ENCODE results near the gene USP3. TPM values are rescaled to one million over a fixed set of nuclear protein-coding genes. Genes with fewer than 3 reads are reported as not detected.

Gene USP3
- total and polyA plus RNA-seq, 11 donors, result 7.1 to 30.8 (median 18.4) TPM

GRCh38 chr15:63495780-63496488 lies 8.5 kb upstream of the USP3 start:
- 75 to 83% (median 80%) methylated on average over 5 of the region's 5 CpGs for WGBS, 4 donors
- Histone ChIP-seq H3K4me3 (no peak overlapping the region), H3K27ac (peak overlapping the region in 1 of 12 donors; percentile 98), H3K9me3 (no peaks in the 10 kb centered on the region), H3K4me1 (peaks cover 0 to 97% (median 4%) of the 10 kb centered on the region in 12 donors), H3K36me3 (no peaks in the 10 kb centered on the region), H3K27me3 (no peaks in the 10 kb centered on the region)
- no peak for DNase-seq
- ATAC-seq, result no peak
- intact Hi-C loops (cut with DNase I), result no loop called here
- TF ChIP-seq POLR2A (IDR thresholded peaks at IDR 0.05), result no peak
- no peak for TF ChIP-seq CTCF (IDR thresholded peaks at IDR 0.05)

GRCh38 chr15:63497642-63498467 lies 6.5 kb upstream of the USP3 start:
- Histone ChIP-seq H3K27me3 (no peaks in the 10 kb centered on the region), H3K4me1 (peaks cover 0 to 99% (median 22%) of the 10 kb centered on the region in 12 donors), H3K27ac (peak overlapping the region in 2 of 12 donors; percentile 13 to 98), H3K4me3 (peak overlapping the region in 1 of 12 donors; percentile 30), H3K9me3 (no peaks in the 10 kb centered on the region), H3K36me3 (no peaks in the 10 kb centered on the region)
- 70 to 88% (median 81%) methylated on average over 8 of the region's 8 CpGs for WGBS, 4 donors
- TF ChIP-seq POLR2A (IDR thresholded peaks at IDR 0.05) (no peak), CTCF (IDR thresholded peaks at IDR 0.05) (no peak)
- ATAC-seq, result peak; percentile 23 to 61 (median 34)
- intact Hi-C loops (cut with DNase I), result no loop called here
- DNase-seq, result peak in 2 of 5 donors; percentile 46 to 55

- TF ChIP-seq POLR2A (IDR thresholded peaks at IDR 0.05) (no peak), CTCF (IDR thresholded peaks at IDR 0.05) (no peak)
- ATAC-seq (no peak), DNase-seq (no peak)
- no peak overlapping the region for H3K4me3 ChIP-seq
- 92 to 96% (median 95%) methylated on average over 6 of the region's 6 CpGs for WGBS, 4 donors
- intact Hi-C loops (cut with DNase I), result no loop called here
- H3K9me3 ChIP-seq, result no peaks in the 10 kb centered on the region
- peaks cover 0 to 97% (median 28%) of the 10 kb centered on the region in 12 donors for H3K4me1 ChIP-seq
- H3K27me3 ChIP-seq, result no peaks in the 10 kb centered on the region
- H3K36me3 ChIP-seq, result no peaks in the 10 kb centered on the region
- peak overlapping the region in 1 of 12 donors; percentile 98 for H3K27ac ChIP-seq
Measured at GRCh38 chr15:63499175-63499549, 5.2 kb upstream of the USP3 start.

GRCh38 chr15:63499611-63500010 lies 4.8 kb upstream of the USP3 start:
- DNase-seq (no peak), ATAC-seq (no peak)
- no peak overlapping the region for H3K4me3 ChIP-seq
- intact Hi-C loops (cut with DNase I), result loop anchor here in 9 of 10 donors (5.0 to 10.0 kb wide), 4 partner anchors 55 to 958 kb away; partner anchors contain the start of gene FBXL22 (in 8 of the 9)
- no peaks in the 10 kb centered on the region for H3K36me3 ChIP-seq
- H3K27me3 ChIP-seq, result no peaks in the 10 kb centered on the region
- 93 to 97% (median 97%) methylated on average over 4 of the region's 4 CpGs for WGBS, 4 donors
- peaks cover 0 to 93% (median 28%) of the 10 kb centered on the region in 12 donors for H3K4me1 ChIP-seq
- no peaks in the 10 kb centered on the region for H3K9me3 ChIP-seq
- peak overlapping the region in 1 of 12 donors; percentile 98 for H3K27ac ChIP-seq
- TF ChIP-seq POLR2A (IDR thresholded peaks at IDR 0.05), result no peak
- TF ChIP-seq CTCF (IDR thresholded peaks at IDR 0.05), result no peak

Measured in heart left ventricle (tissue), 16 donors.